IgD-negative memory B cell (primary cell): ENCODE results near the gene C17orf107. TPM values are rescaled to one million over a fixed set of nuclear protein-coding genes. Genes with fewer than 3 reads are reported as not detected.
"Not testable (repeated sequence)": the region's sequence is repeated elsewhere in the genome, so short reads cannot be mapped to it uniquely, and the experiment has no call there.

ENCODE experiments used
- H3K27ac Mint-ChIP-seq, 3 donors: one replicate each; pipeline ENCODE4 v1.8.0; 2020 to 2022; ENCODE audit warnings: mild to moderate bottlenecking in 3 of 3, mixed read lengths in 3 of 3, moderate library complexity in 1 of 3
- H3K27me3 Mint-ChIP-seq: one replicate; pipeline ENCODE4 v1.8.0; 2021; ENCODE audit warnings: mixed read lengths
- H3K36me3 Mint-ChIP-seq: one replicate; pipeline ENCODE4 v1.8.0; 2020; ENCODE audit warnings: mild to moderate bottlenecking, mixed read lengths
- H3K4me1 Mint-ChIP-seq, 3 donors: one replicate each; pipeline ENCODE4 v1.8.0; 2020 to 2022; ENCODE audit warnings: mixed read lengths in 3 of 3, mild to moderate bottlenecking in 1 of 3
- H3K4me3 Mint-ChIP-seq, 4 donors: one replicate each; pipeline ENCODE4 v1.8.0; 2020 to 2022; ENCODE audit warnings: mild to moderate bottlenecking in 4 of 4, mixed read lengths in 4 of 4, moderate library complexity in 3 of 4
- H3K9me3 Mint-ChIP-seq, 3 donors: one replicate each; pipeline ENCODE4 v1.8.0; 2020 to 2021; ENCODE audit warnings: mixed read lengths in 3 of 3, mild to moderate bottlenecking in 1 of 3
- polyA plus RNA-seq: library from polyadenylated mRNA; unstranded; fragments of 300-500 nt; fragmentation: Illumina TruSeq; gene quantifications from one replicate; pipeline ENCODE4 v1.2.3, GENCODE V29; 2021

Gene C17orf107
- polyA plus RNA-seq, 1 donor from 2014 or later, result 1.0 TPM

DNA sequence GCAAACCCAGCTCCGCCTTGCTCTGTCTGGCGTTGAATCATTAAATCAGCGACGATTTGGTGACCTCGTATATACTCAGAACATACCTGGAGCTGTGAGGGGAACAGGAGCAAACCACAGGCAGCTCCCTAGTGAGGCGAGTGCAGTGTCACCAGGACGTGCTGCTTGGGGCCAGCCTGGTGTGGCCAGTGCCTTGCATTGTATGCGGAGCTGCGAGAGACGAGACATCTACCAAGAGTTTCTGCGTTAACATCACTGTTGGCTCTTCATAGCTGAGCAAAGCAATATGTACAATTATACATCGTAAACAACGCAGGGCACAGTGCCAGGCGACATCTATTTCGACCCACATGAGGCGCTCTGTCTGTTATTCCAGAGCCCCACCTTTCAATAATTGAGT is 38.3 kb upstream of the C17orf107 start:
- Mint-ChIP-seq H3K36me3 (no peaks in the 10 kb centered on the region), H3K27me3 (no peaks in the 10 kb centered on the region), H3K4me1 (peaks cover 1 to 5% (median 4%) of the 10 kb centered on the region in 3 donors), H3K4me3 (no peak overlapping the region), H3K27ac (no peak overlapping the region), H3K9me3 (no peaks in the 10 kb centered on the region)

- H3K4me1 Mint-ChIP-seq, result peaks cover 1 to 4% (median 2%) of the 10 kb centered on the region in 3 donors
Measured at GRCh38 chr17:4862720-4863119, 36.6 kb upstream of the C17orf107 start.

DNA sequence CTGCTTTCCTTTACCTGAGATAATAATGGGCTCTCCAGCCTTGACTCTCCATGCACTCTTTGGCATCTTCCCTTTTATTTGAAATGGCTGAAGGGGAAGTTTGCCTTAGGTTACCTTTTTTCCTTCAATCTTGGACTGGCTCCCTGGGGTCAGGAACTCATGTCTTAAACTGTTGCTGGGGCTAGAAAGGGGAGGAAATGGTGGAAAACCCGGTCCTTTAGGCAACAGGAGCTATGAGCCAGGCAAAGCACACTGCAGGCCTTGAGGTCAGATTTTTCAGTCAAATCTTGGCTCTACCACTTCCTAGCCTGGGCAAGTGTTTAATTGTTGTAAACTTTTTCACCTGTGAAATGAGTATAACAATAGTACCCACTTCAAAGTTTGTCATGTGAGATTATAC is 36.0 kb upstream of the C17orf107 start:
- H3K27ac Mint-ChIP-seq, result peak overlapping the region in 1 of 3 donors; percentile 14

More at GRCh38 chr17:4862720-4863119, 36.6 kb upstream of the C17orf107 start:
- Mint-ChIP-seq H3K27me3 (no peaks in the 10 kb centered on the region), H3K36me3 (no peaks in the 10 kb centered on the region), H3K9me3 (no peaks in the 10 kb centered on the region), H3K4me3 (no peak overlapping the region), H3K27ac (peak overlapping the region in 1 of 3 donors; percentile 14)

GRCh38 chr17:4867535-4867934 is 31.8 kb upstream of the C17orf107 start:
- H3K4me1 Mint-ChIP-seq, H3K27me3 Mint-ChIP-seq, H3K9me3 Mint-ChIP-seq, H3K36me3 Mint-ChIP-seq, H3K4me3 Mint-ChIP-seq, H3K27ac Mint-ChIP-seq: not testable (repeated sequence)

More for the DNA sequence above, 36.0 kb upstream of the C17orf107 start:
- Mint-ChIP-seq H3K36me3 (no peaks in the 10 kb centered on the region), H3K9me3 (no peaks in the 10 kb centered on the region), H3K4me1 (peaks cover 1 to 4% (median 2%) of the 10 kb centered on the region in 3 donors), H3K4me3 (no peak overlapping the region), H3K27me3 (no peaks in the 10 kb centered on the region)

DNA sequence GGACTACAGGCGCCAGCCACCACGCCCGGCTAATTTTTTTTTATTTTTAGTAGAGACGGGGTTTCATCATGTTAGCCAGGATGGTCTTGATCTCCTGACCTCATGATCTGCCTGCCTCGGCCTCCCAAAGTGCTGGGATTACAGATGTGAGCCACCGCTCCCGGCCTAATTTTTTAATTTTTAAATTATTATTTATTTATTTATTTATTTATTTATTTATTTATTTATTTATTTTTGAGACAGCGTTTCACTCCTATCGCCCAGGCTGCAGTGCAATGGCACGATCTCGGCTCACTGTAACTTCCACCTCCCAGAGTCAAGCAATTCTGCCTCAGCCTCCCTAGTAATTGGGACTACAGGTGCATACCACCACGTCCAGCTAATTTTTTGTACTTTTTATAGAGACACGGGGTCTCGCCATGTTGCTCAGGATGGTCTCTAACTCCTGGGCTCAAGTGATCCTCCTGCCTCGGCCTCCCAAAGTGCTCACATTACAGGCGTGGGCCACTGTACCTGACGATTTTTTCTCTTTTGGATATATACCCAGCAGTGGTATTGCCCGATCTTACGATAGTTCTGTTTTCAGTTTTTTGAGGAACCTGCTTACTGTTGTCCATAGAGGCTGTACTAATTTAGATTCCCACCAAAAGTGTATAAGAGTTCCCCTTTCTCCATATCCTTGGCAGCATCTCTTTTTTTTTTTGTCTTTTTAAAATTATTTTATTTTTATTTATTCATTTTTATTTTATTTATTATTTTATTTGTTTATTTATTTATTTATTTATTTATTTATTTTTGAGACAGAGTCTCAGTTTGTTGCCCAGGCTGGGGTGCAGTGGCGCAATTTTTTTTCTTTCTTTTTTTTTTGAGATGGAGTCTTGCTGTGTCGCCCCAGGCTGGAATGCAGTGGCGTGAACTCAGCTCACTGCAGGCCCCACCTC is 30.0 kb upstream of the C17orf107 start:
- H3K27me3 Mint-ChIP-seq, H3K4me3 Mint-ChIP-seq, H3K36me3 Mint-ChIP-seq, H3K27ac Mint-ChIP-seq, H3K4me1 Mint-ChIP-seq, H3K9me3 Mint-ChIP-seq: not testable (repeated sequence)

DNA sequence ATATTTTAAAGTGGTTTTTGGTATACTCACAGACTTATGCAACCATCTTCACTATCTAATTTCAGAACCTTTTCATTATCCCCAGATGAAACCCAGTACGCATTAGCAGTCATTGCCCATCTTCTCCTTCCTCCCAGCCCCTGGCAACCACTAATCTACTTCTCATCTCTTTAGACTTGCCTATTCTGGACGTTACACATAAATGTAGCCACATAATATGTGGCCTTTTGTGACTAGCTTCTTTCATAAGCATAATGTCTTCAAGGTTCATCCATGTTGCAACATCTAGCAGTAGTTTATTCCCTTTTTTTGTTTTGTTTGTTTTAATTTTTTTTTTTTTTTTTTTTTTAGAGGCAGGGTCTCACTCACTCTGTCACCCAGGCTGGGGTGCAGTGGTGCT is 28.5 kb upstream of the C17orf107 start:
- H3K36me3 Mint-ChIP-seq, result peaks cover 3% of the 10 kb centered on the region
- no peak overlapping the region for H3K4me3 Mint-ChIP-seq
- no peaks in the 10 kb centered on the region for H3K27me3 Mint-ChIP-seq
- H3K27ac Mint-ChIP-seq, result peak overlapping the region in 1 of 3 donors; percentile 50
- no peaks in the 10 kb centered on the region for H3K9me3 Mint-ChIP-seq
- peaks cover 2 to 7% (median 4%) of the 10 kb centered on the region in 3 donors for H3K4me1 Mint-ChIP-seq

DNA sequence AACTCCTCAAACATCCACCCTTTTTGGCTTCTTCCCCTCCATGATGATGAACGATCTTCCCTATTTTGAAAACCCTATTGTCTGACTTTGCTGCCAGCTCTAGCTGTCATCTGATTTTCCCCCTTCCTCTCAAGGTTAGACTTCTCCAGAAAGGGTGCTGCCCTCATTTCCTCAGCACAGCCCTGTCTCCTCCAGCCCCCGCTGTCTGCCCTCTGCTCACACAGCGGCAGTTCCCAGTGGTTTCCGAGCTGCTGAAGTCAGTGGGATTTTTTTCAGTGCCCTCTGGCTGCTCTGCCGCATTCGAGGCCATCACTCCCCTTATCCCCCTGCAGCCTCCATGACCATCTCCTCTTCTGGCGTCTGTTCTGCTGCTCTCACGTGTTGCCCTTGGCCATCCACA is 26.6 kb upstream of the C17orf107 start:
- peaks cover 3% of the 10 kb centered on the region for H3K36me3 Mint-ChIP-seq
- peaks cover 2 to 7% (median 4%) of the 10 kb centered on the region in 3 donors for H3K4me1 Mint-ChIP-seq
- H3K4me3 Mint-ChIP-seq, result peak overlapping the region in 1 of 4 donors; percentile 19
- H3K27me3 Mint-ChIP-seq, result no peaks in the 10 kb centered on the region
- H3K9me3 Mint-ChIP-seq, result no peaks in the 10 kb centered on the region
- H3K27ac Mint-ChIP-seq, result no peak overlapping the region

- peaks cover under 1 to 9% (median 4%) of the 10 kb centered on the region in 3 donors for H3K4me1 Mint-ChIP-seq
- peaks cover 4% of the 10 kb centered on the region for H3K36me3 Mint-ChIP-seq
- no peaks in the 10 kb centered on the region for H3K9me3 Mint-ChIP-seq
- H3K27ac Mint-ChIP-seq, result no peak overlapping the region
- no peak overlapping the region for H3K4me3 Mint-ChIP-seq
- no peaks in the 10 kb centered on the region for H3K27me3 Mint-ChIP-seq
Measured at GRCh38 chr17:4877089-4877488, 22.2 kb upstream of the C17orf107 start.

DNA sequence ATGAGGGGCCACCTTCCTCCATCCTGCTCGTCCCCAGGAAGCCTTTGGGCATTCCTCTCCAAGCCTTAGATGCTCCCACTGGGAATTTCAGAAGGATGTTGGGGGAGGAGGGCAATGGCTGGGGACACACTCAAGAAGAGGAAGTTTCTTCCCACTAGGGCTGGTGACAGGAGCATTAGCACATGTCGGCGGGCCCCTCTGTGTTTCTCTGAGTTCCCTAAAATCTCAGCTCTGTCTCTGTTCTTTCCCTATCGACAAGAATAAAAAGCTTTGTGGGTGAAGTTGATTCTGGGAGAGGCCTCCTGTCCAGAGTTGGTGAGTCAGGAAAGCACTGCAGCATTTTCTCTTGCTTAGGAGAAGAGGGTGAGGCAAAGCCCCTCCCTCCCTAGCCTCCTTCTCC is 19.7 kb upstream of the C17orf107 start:
- peak overlapping the region in 1 of 3 donors; percentile 16 for H3K27ac Mint-ChIP-seq
- no peaks in the 10 kb centered on the region for H3K27me3 Mint-ChIP-seq
- H3K4me1 Mint-ChIP-seq, result peaks cover 2 to 8% (median 3%) of the 10 kb centered on the region in 3 donors
- peaks cover 3% of the 10 kb centered on the region for H3K36me3 Mint-ChIP-seq
- H3K9me3 Mint-ChIP-seq, result no peaks in the 10 kb centered on the region
- no peak overlapping the region for H3K4me3 Mint-ChIP-seq

GRCh38 chr17:4880857-4881256 is 18.5 kb upstream of the C17orf107 start:
- Mint-ChIP-seq H3K27me3 (no peaks in the 10 kb centered on the region), H3K27ac (no peak overlapping the region), H3K4me3 (no peak overlapping the region), H3K4me1 (peaks cover 2 to 8% (median 3%) of the 10 kb centered on the region in 3 donors), H3K36me3 (peaks cover 3% of the 10 kb centered on the region), H3K9me3 (no peaks in the 10 kb centered on the region)

GRCh38 chr17:4881761-4882555 is 17.4 kb upstream of the C17orf107 start:
- Mint-ChIP-seq H3K36me3 (peaks cover 4% of the 10 kb centered on the region), H3K27ac (peak overlapping the region in 1 of 3 donors; percentile 32), H3K27me3 (no peaks in the 10 kb centered on the region), H3K4me1 (peaks cover 2 to 8% (median 3%) of the 10 kb centered on the region in 3 donors), H3K9me3 (no peaks in the 10 kb centered on the region), H3K4me3 (no peak overlapping the region)

- Mint-ChIP-seq H3K27me3 (no peaks in the 10 kb centered on the region), H3K9me3 (no peaks in the 10 kb centered on the region), H3K4me3 (no peak overlapping the region), H3K27ac (no peak overlapping the region), H3K36me3 (peaks cover 7% of the 10 kb centered on the region), H3K4me1 (peaks cover 2 to 8% (median 3%) of the 10 kb centered on the region in 3 donors)
Measured at GRCh38 chr17:4884489-4884888, 14.8 kb upstream of the C17orf107 start.

DNA sequence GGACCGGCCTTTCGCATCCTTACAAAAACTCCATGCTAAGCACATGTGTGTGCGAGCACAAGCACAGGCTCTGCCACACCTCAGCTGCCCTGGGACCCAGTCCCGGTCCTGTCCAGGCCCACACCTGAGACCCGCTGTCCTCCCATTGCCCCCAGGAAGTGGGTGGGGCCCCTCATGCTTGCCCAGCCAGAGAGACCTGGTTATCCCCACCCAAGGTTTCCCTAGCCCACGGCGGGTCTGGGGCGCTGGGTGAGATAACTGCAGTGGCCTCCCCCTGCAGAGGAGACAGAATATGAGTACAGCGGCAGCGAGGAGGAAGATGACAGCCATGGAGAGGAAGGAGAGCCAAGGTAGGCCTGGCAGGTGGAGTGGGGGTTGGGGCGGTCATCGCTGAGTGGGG is 12.5 kb upstream of the C17orf107 start:
- Mint-ChIP-seq H3K27ac (peak overlapping the region in 1 of 3 donors; percentile 86), H3K36me3 (peaks cover 5% of the 10 kb centered on the region), H3K27me3 (no peaks in the 10 kb centered on the region), H3K9me3 (no peaks in the 10 kb centered on the region), H3K4me1 (peaks cover 1 to 7% (median 3%) of the 10 kb centered on the region in 3 donors), H3K4me3 (no peak overlapping the region)

GRCh38 chr17:4887581-4887980 is 11.8 kb upstream of the C17orf107 start:
- H3K4me3 Mint-ChIP-seq, result no peak overlapping the region
- H3K27me3 Mint-ChIP-seq, result no peaks in the 10 kb centered on the region
- H3K36me3 Mint-ChIP-seq, result peaks cover 5% of the 10 kb centered on the region
- H3K9me3 Mint-ChIP-seq, result no peaks in the 10 kb centered on the region
- H3K27ac Mint-ChIP-seq, result no peak overlapping the region
- H3K4me1 Mint-ChIP-seq, result no peaks in the 10 kb centered on the region
